Astrocyte of the cerebellum (primary cell): ENCODE measurements around the gene ASB1.

Source experiments
- DNase-seq: peaks from one replicate; pipeline ENCODE4 v3.0.0-alpha.2; 2011; ENCODE audit warnings: low read depth
- H3K4me3 ChIP-seq: 2 replicates; pipeline ENCODE4 v1.5.1; 2011; ENCODE audit warnings: mild to moderate bottlenecking, low read depth, low read length, moderate library complexity
- in situ Hi-C: cut with HindIII; loops from 2 replicates; pipeline ENCODE4 v1.10.0; 2017; ENCODE audit warnings: low sequenced_read_pairs
- TF ChIP-seq, protein P1 (sequence below): IDR thresholded peaks from 2 replicates; pipeline ENCODE4 v1.5.1; 2012; ENCODE audit warnings: low read length, low read depth, moderate library complexity, mild to moderate bottlenecking; ENCODE audit errors: missing control alignments

The ASB1 gene

DNA sequence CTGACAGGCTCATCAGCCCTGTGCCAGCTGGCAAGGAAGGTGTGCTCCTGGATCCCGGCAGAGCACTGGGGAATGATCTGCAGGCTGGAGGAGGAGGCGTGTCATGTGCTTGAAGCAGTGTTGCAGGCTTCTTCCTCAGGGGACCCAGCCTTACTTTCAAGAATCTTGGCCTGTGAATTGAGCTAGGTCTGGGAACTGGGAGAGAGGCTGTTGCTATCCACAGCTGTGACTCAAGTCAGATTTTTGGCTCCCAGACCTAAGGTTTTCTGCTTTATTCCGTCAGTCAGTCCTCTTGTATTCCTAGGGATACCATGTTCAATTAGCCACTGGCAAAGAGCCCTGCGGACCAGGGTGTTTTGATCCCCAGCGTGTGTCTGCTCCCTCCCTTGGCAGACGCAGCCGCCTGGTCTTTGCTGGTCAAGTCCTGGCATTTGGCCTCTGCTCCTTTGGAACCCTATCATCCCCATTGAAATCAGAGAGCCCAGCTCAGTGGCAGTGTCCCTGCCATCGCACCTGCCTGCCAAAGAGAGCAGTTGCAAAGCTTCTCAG lies 32.4 kb downstream of the ASB1 start:
- TF ChIP-seq, protein P1, sequence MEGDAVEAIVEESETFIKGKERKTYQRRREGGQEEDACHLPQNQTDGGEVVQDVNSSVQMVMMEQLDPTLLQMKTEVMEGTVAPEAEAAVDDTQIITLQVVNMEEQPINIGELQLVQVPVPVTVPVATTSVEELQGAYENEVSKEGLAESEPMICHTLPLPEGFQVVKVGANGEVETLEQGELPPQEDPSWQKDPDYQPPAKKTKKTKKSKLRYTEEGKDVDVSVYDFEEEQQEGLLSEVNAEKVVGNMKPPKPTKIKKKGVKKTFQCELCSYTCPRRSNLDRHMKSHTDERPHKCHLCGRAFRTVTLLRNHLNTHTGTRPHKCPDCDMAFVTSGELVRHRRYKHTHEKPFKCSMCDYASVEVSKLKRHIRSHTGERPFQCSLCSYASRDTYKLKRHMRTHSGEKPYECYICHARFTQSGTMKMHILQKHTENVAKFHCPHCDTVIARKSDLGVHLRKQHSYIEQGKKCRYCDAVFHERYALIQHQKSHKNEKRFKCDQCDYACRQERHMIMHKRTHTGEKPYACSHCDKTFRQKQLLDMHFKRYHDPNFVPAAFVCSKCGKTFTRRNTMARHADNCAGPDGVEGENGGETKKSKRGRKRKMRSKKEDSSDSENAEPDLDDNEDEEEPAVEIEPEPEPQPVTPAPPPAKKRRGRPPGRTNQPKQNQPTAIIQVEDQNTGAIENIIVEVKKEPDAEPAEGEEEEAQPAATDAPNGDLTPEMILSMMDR, result no peak
- no peak overlapping the region for H3K4me3 ChIP-seq
- peak; percentile 87 for DNase-seq
- in situ Hi-C loops, result no loop called here

DNA sequence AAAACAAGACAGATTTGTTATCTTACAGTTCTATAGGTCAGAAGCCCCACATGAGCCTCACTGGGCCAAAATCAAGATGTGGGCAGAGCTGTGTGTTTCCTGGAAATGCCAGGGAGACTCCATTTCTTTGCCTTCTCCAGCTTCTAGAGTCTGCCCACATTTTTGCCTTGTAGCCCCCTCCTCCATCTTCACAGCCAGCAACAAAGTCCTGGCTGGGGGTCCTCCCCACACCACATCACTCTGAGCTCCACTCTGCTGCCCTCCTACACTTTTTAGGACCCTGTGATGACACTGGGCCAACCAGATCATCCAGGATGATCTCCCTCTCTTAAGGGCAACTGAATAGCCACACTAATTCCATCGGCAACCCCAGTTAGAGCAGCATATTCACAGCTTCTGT lies 34.3 kb downstream of the ASB1 start:
- in situ Hi-C loops, result no loop called here
- no peak overlapping the region for H3K4me3 ChIP-seq
- TF ChIP-seq, protein P1, result no peak
- DNase-seq, result no peak

- TF ChIP-seq, protein P1, result no peak
- in situ Hi-C loops, result no loop called here
- no peak for DNase-seq
- no peak overlapping the region for H3K4me3 ChIP-seq
Measured at GRCh38 chr2:238461491-238461890, 34.8 kb downstream of the ASB1 start.

DNA sequence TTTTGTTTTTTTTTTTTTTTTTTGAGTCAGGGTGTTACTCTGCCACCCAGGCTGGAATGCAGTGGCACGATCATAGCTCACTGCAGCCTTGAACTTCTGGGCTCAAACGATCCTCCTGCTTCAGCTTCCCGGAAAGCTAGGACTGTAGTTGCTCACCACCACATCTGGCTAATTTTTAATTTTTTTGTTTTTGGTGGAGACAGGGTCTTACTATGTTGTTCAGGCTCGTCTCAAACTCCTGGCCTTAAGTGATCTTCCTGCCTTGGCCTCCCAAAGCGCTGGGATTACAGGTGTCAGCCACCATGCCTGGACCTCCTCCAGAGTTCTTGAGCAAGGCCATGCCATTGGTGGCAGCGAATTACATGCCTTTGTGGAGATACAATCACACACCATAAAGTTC lies 35.2 kb downstream of the ASB1 start:
- in situ Hi-C loops, result no loop called here
- TF ChIP-seq, protein P1, result no peak
- no peak for DNase-seq
- H3K4me3 ChIP-seq, result no peak overlapping the region

DNA sequence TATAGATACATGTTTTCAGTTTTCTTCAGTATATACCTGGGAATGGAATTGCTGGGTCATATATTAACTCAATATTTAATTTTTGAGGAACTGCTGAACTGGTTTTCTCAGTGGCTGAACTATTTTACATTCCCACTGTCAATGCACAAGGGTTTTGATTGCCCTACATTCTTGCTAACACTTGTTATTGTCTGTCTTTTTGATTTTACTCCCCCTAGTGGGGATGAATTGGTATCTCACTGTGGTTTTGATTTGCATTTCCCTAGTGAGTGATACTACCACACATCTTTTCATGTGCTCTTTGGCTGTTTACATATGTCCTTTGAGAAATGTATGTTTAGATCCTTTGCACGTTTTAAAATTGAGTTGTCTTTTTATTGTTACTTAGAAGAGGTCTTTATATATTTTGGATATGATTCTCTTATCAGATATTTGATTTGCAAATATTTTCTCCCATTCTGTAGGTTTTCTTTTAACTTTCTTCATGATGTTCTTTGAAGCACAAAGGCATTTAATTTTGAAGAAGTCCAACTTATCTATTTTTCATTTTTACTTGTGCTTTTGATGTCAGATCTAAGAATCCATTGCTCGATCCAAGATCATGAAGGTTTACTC lies 36.2 kb downstream of the ASB1 start:
- in situ Hi-C loops, result no loop called here
- DNase-seq, result peak; percentile 35
- TF ChIP-seq, protein P1, result peak; percentile 46
- H3K4me3 ChIP-seq, result no peak overlapping the region

GRCh38 chr2:238464389-238464788 lies 37.7 kb downstream of the ASB1 start:
- DNase-seq, result no peak
- in situ Hi-C loops, result no loop called here

More at GRCh38 chr2:238464389-238464788, 37.7 kb downstream of the ASB1 start:
- TF ChIP-seq, protein P1, result no peak
- H3K4me3 ChIP-seq, result no peak overlapping the region
